NCI-H2196 treated with DMSO at 0.1 percent for 48 hours (cell line): ENCODE measurements around the gene NEGR1.

Experiments
- DNase-seq: peaks from one replicate; lab custom pipeline; 2025; ENCODE audit not compliant: unreplicated experiment; lab: John Stamatoyannopoulos, UW

The NEGR1 gene

GRCh38 chr1:71869326-71869725, 413.0 kb downstream of the NEGR1 start:
- no peak for DNase-seq

- no peak for DNase-seq
Observed at GRCh38 chr1:71862756-71863155, 419.6 kb downstream of the NEGR1 start.

- DNase-seq, result no peak
Observed at GRCh38 chr1:71861022-71861421, 421.3 kb downstream of the NEGR1 start.

- DNase-seq, result no peak
Observed at GRCh38 chr1:71859806-71860205, 422.5 kb downstream of the NEGR1 start.

- DNase-seq, result no peak
Observed at GRCh38 chr1:71857862-71858261, 424.5 kb downstream of the NEGR1 start.

GRCh38 chr1:71853360-71853759, 429.0 kb downstream of the NEGR1 start:
- no peak for DNase-seq

GRCh38 chr1:71850936-71851335, 431.4 kb downstream of the NEGR1 start:
- no peak for DNase-seq

GRCh38 chr1:71850515-71850914, 431.8 kb downstream of the NEGR1 start:
- no peak for DNase-seq

- DNase-seq, result no peak
Observed at GRCh38 chr1:71843012-71843411, 439.3 kb downstream of the NEGR1 start.

GRCh38 chr1:71839876-71840275, 442.5 kb downstream of the NEGR1 start:
- DNase-seq, result no peak

GRCh38 chr1:71836904-71837303, 445.4 kb downstream of the NEGR1 start:
- no peak for DNase-seq

- no peak for DNase-seq
Observed at GRCh38 chr1:71835442-71835813, 446.9 kb downstream of the NEGR1 start.

- DNase-seq, result no peak
Observed at GRCh38 chr1:71834601-71835441, 447.5 kb downstream of the NEGR1 start.

- no peak for DNase-seq
Observed at GRCh38 chr1:71831646-71832045, 450.7 kb downstream of the NEGR1 start.

GRCh38 chr1:71829346-71829745, 453.0 kb downstream of the NEGR1 start:
- no peak for DNase-seq

GRCh38 chr1:71828431-71829012, 453.8 kb downstream of the NEGR1 start:
- DNase-seq, result no peak

GRCh38 chr1:71823708-71824305, 458.5 kb downstream of the NEGR1 start:
- DNase-seq, result no peak

GRCh38 chr1:71817028-71817427, 465.3 kb downstream of the NEGR1 start:
- no peak for DNase-seq

- DNase-seq, result no peak
Observed at GRCh38 chr1:71809085-71809484, 473.3 kb downstream of the NEGR1 start.

GRCh38 chr1:71804140-71804539, 478.2 kb downstream of the NEGR1 start:
- DNase-seq, result no peak

- DNase-seq, result peak; percentile 15
Observed at GRCh38 chr1:71796006-71796405, 486.3 kb downstream of the NEGR1 start.

- no peak for DNase-seq
Observed at GRCh38 chr1:71792264-71792663, 490.1 kb downstream of the NEGR1 start.
